ENCODE data around the gene CPT1B. TPM values are rescaled to one million over a fixed set of nuclear protein-coding genes. Genes with fewer than 3 reads are reported as not detected.

CPT1B gene
- total and polyA plus RNA-seq, 2 of the 4 experiments (the other 2 are of a cell fraction): 0.36 to 1.8 TPM

- no peak overlapping the region for H3K18ac ChIP-seq (ENCODE audit: low read depth, low read length)
- no peaks in the 10 kb centered on the region for H3K9me1 ChIP-seq (ENCODE audit: insufficient read depth, low read length)
- H2AK9ac ChIP-seq (replicated peaks; ENCODE audit: low read depth, low read length, poor library complexity): no peak overlapping the region
- H4K8ac ChIP-seq (ENCODE audit: low read depth in 2 of 2, low read length in 2 of 2): no peak overlapping the region
- no peak overlapping the region for H2AFZ ChIP-seq (replicated peaks; ENCODE audit: low read length, poor library complexity)
- H3K9me3 ChIP-seq (ENCODE audit: control insufficient read depth, insufficient read depth, low read length): no peaks in the 10 kb centered on the region
- dilution Hi-C loops (cut with HindIII; ENCODE audit: low sequenced_read_pairs, unreplicated experiment): no loop called here
- H2BK120ac ChIP-seq (ENCODE audit: low read depth, low read length): no peak overlapping the region
- H3K14ac ChIP-seq (replicated peaks; ENCODE audit: low read depth, low read length): no peak overlapping the region
- no peaks in the 10 kb centered on the region for H4K20me1 ChIP-seq (ENCODE audit: insufficient read depth, low read length)
- 0 out of 2 replicates have a peak, but pooled peaks cover 3% of the 10 kb centered on the region for H3K27me3 ChIP-seq (ENCODE audit: control insufficient read depth, insufficient read depth, low read length)
- H4K91ac ChIP-seq (ENCODE audit: insufficient read depth, low read depth, low read length): no peak overlapping the region
- H3K27ac ChIP-seq (ENCODE audit: insufficient read depth, low read length): no peak overlapping the region
- no TSS peak for BruUV-seq (replicated peaks)
- no peak overlapping the region for H2BK5ac ChIP-seq (ENCODE audit: low read depth, low read length, poor library complexity, severe bottlenecking)
- H3K56ac ChIP-seq (ENCODE audit: extremely low read depth, insufficient read depth, low read length): no peak overlapping the region
- H3K4me3 ChIP-seq (ENCODE audit: insufficient read depth, low read depth, low read length): no peak overlapping the region
- H2BK15ac ChIP-seq (ENCODE audit: low read depth, low read length): no peak overlapping the region
- DNase-seq (no peak), ATAC-seq (ENCODE audit: low read depth) (no peak)
- H3K4ac ChIP-seq (ENCODE audit: low read depth, low read length): no peak overlapping the region
- H3K79me1 ChIP-seq (ENCODE audit: low read depth in 1 of 2, low read length in 2 of 2): no peaks in the 10 kb centered on the region
- no peak overlapping the region for H3K9ac ChIP-seq (ENCODE audit: low read depth, low read length)
- H4K5ac ChIP-seq (ENCODE audit: low read depth, low read length): no peak overlapping the region
- no peaks in the 10 kb centered on the region for H3K4me1 ChIP-seq (ENCODE audit: control insufficient read depth, insufficient read depth, low read length)
- 87% methylated on average over 9 of the region's 12 CpGs; no CpG with 5 or more reads in 1 of the 2 experiments for WGBS, 2 experiments (ENCODE audit: extremely low coverage in 2 of 2, insufficient read length in 1 of 2)
- no peak overlapping the region for H2BK20ac ChIP-seq (ENCODE audit: low read depth, low read length)
- no peak overlapping the region for H3K4me2 ChIP-seq (ENCODE audit: low read depth, low read length)
- ChIA-PET POLR2A (ENCODE audit: unreplicated experiment) (no interaction called here), CTCF (no interaction called here)
- intact Hi-C loops (cut with micrococcal nuclease): no loop called here
- in situ Hi-C loops (cut with MboI; ENCODE audit: low sequenced_read_pairs): no loop called here
- no peak overlapping the region for H2AK5ac ChIP-seq (ENCODE audit: low read depth, low read length)
- H3K36me3 ChIP-seq (ENCODE audit: control insufficient read depth, insufficient read depth, low read length): no peaks in the 10 kb centered on the region; the same call in 1 of the 2 replicates
- H3K23ac ChIP-seq (ENCODE audit: low read depth, low read length): no peak overlapping the region
- TF ChIP-seq, protein P1, sequence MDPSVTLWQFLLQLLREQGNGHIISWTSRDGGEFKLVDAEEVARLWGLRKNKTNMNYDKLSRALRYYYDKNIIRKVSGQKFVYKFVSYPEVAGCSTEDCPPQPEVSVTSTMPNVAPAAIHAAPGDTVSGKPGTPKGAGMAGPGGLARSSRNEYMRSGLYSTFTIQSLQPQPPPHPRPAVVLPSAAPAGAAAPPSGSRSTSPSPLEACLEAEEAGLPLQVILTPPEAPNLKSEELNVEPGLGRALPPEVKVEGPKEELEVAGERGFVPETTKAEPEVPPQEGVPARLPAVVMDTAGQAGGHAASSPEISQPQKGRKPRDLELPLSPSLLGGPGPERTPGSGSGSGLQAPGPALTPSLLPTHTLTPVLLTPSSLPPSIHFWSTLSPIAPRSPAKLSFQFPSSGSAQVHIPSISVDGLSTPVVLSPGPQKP (IDR thresholded peaks at IDR 0.05; ENCODE audit: borderline replicate concordance, low read depth, low read length): no peak
- no peak for TF ChIP-seq MAZ (IDR thresholded peaks at IDR 0.05; ENCODE audit: borderline replicate concordance, low read depth, low read length)
Measured at GRCh38 chr22:50570861-50571260, 7.4 kb downstream of the CPT1B start.

Measured in IMR-90 (cell line).